T-helper 2 cell treated with Interferon-gamma antibody and Interleukin-4, amounts not matched to agents 5 μg/mL and 100 μg/mL, for 36 hours (primary cell): ENCODE data around the gene INTS7.
"Not testable (repeated sequence)": the region's sequence is repeated elsewhere in the genome, so short reads cannot be mapped to it uniquely, and the experiment has no call there.

Source experiments
- DNase-seq: peaks from one replicate; pipeline ENCODE4 v3.0.0; 2021; ENCODE audit warnings: low spot score
- H3K27ac Mint-ChIP-seq: one replicate; pipeline ENCODE4 v1.8.0; 2021; ENCODE audit warnings: mild to moderate bottlenecking, mixed read lengths
- H3K27me3 Mint-ChIP-seq: one replicate; pipeline ENCODE4 v1.8.0; 2021; ENCODE audit warnings: low read depth, mixed read lengths
- H3K36me3 Mint-ChIP-seq: one replicate; pipeline ENCODE4 v1.8.0; 2021; ENCODE audit warnings: low read depth, mixed read lengths
- H3K4me1 Mint-ChIP-seq: one replicate; pipeline ENCODE4 v1.8.0; 2021; ENCODE audit warnings: low read depth, mixed read lengths
- H3K4me3 Mint-ChIP-seq: one replicate; pipeline ENCODE4 v1.8.0; 2022; ENCODE audit warnings: mild to moderate bottlenecking, moderate library complexity, mixed read lengths
- H3K9me3 Mint-ChIP-seq: one replicate; pipeline ENCODE4 v1.8.0; 2021; ENCODE audit warnings: mixed read lengths

The INTS7 gene

DNA sequence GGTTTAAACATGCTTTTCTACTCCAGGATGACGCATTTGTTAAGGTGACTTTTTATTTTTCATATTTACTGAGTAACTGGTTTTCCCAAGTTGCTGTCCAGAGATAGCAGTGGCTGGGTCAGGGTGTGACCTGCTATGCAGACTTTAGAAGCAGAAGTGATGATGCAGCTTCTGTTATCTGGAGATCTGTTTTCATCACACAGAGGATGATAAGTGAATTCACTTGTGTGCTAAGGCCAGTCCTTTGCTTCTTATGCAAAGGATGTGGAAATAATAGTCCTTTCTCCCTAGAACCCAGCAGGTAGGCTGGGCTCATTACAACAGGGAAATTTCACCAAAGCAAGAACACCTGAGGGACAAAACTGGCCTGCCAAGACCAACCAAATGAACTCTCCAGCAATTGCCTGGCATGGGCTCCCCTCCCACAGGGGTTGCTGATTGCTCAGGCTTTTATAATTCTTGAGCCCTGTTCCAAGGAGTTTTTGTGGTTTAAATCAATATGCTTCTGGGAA, 107.0 kb downstream of the INTS7 start:
- Mint-ChIP-seq H3K27ac (no peak overlapping the region), H3K9me3 (no peaks in the 10 kb centered on the region), H3K27me3 (peaks cover 6% of the 10 kb centered on the region), H3K4me3 (no peak overlapping the region), H3K4me1 (peaks cover 13% of the 10 kb centered on the region), H3K36me3 (no peaks in the 10 kb centered on the region)
- DNase-seq: no peak

DNA sequence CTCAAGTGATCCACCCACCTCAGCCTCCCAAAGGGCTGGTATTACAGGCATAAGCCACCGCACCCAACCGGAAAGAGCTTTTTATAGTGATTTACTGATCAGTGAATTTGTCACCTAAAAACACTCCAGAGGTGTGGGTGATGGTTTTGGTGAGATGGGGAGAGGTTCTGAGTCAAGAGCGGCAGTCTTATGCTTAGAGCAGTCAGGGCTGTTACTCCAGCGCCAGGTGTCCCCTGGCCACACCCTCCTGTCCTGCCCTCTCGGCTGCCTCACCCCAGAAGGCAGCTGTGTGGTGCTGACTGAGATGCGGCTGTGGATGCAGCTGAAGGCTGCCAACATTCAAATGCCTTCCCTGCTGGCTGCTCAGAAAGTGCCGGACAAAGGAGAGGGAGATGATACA, 110.3 kb downstream of the INTS7 start:
- H3K27me3 Mint-ChIP-seq: peaks cover 12% of the 10 kb centered on the region
- DNase-seq: no peak
- peaks cover 11% of the 10 kb centered on the region for H3K4me1 Mint-ChIP-seq
- no peaks in the 10 kb centered on the region for H3K9me3 Mint-ChIP-seq
- no peaks in the 10 kb centered on the region for H3K36me3 Mint-ChIP-seq
- H3K4me3 Mint-ChIP-seq: no peak overlapping the region
- H3K27ac Mint-ChIP-seq: no peak overlapping the region

DNA sequence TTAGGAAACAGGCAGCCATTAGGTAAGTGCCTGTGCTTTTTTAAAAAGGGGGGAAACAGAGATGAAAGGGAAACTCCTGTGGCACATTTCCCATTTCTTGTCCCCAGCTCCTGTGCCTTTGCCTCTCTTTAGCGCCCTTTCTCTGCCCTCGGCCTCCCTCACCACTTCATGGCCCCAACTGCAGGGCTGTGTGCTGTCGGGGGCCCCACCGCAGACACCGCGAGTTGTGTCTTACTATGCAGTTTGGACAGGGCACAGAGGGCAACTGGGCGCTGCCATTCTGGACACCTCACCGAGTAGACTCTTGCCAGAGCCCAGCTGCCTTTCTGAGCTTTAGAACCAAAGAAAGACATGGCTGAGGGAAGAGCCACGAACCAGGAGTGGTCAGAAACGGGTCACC, 111.1 kb downstream of the INTS7 start:
- Mint-ChIP-seq H3K27me3 (peaks cover 16% of the 10 kb centered on the region), H3K4me1 (peaks cover 11% of the 10 kb centered on the region), H3K36me3 (no peaks in the 10 kb centered on the region)

DNA sequence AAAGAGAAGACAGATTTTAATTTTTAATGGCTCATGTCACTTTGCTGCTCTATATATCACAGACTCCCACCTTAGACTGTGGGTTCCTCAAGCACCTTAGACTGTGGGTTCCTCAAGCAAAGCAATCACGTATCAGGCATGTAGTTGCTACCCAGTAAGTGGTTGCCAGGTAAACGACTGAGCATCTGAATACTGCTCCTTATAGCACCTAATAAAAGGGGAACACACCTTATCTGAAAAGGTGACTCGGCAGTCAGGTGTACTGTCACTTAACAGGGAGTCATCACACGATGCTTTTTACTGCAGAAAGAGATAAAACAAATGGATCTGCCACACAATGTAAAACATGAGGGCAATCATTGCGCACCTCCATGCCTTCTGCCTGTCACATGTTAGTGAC, 112.3 kb downstream of the INTS7 start:
- DNase-seq: no peak
- H3K4me3 Mint-ChIP-seq: no peak overlapping the region
- peaks cover 24% of the 10 kb centered on the region for H3K27me3 Mint-ChIP-seq
- H3K4me1 Mint-ChIP-seq: peaks cover 2% of the 10 kb centered on the region
- H3K36me3 Mint-ChIP-seq: no peaks in the 10 kb centered on the region
- H3K27ac Mint-ChIP-seq: no peak overlapping the region
- no peaks in the 10 kb centered on the region for H3K9me3 Mint-ChIP-seq

More for the DNA sequence above, 111.1 kb downstream of the INTS7 start:
- H3K9me3 Mint-ChIP-seq: no peaks in the 10 kb centered on the region
- H3K27ac Mint-ChIP-seq: no peak overlapping the region
- no peak for DNase-seq
- H3K4me3 Mint-ChIP-seq: no peak overlapping the region

DNA sequence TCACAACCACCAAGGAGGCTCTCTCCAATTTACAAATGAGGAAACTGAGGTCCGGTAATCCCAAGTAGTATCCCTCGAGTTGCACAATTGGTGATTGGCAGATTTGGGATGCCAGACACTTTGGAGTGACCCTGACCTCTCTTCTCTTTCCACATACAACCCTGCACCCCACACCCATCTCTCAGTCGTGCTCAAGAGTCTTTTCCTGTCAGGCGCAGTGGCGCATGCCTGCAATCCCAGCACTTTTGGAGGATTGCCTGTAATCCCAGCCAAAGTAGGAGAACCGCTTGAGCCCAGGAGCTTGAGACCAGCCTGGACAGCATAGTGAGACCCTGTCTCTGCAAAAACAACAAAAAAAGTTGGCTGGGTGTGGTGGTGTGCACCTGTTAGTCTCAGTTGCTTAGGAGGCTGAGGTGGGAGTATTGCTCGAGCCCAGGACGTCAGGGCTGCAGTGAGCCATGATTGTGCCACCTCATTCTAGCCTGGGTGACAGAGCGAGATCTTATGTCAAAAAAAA, 113.7 kb downstream of the INTS7 start:
- no peaks in the 10 kb centered on the region for H3K4me1 Mint-ChIP-seq
- no peaks in the 10 kb centered on the region for H3K36me3 Mint-ChIP-seq
- H3K27ac Mint-ChIP-seq: no peak overlapping the region
- no peaks in the 10 kb centered on the region for H3K9me3 Mint-ChIP-seq
- H3K27me3 Mint-ChIP-seq: peaks cover 35% of the 10 kb centered on the region
- H3K4me3 Mint-ChIP-seq: no peak overlapping the region
- no peak for DNase-seq

DNA sequence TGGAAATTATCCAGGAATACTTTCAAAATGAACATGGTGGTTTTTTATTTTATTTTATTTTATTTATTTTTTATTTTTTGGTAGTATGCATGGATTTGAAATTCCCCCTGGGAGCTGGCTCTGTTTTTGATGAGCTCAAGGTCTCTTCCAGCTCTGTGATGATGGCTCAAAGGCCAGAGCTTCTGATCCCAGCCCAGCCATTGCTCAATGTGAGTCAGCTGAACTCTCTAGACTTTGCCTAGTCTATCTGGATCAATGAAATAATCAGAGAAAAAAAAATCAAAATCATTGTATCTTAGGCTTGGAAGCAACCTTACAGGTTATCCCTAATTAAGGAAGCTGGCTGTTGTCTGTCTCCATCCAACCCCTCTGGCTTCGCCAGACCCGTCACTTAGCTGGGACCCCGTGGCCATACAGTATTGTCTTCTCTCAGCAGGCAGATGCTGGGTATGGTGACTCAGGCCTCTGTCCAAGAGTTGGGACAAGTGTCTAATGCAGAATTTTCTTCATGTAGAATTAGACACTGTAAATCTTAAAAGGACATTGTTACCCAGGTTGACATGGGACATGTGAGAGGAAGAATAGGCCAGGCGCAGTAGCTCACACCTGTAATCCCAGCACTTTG, 114.6 kb downstream of the INTS7 start:
- no peak for DNase-seq
- H3K4me1 Mint-ChIP-seq: no peaks in the 10 kb centered on the region
- H3K36me3 Mint-ChIP-seq: no peaks in the 10 kb centered on the region
- no peak overlapping the region for H3K27ac Mint-ChIP-seq
- H3K27me3 Mint-ChIP-seq: peaks cover 36% of the 10 kb centered on the region
- H3K9me3 Mint-ChIP-seq: no peaks in the 10 kb centered on the region
- no peak overlapping the region for H3K4me3 Mint-ChIP-seq

DNA sequence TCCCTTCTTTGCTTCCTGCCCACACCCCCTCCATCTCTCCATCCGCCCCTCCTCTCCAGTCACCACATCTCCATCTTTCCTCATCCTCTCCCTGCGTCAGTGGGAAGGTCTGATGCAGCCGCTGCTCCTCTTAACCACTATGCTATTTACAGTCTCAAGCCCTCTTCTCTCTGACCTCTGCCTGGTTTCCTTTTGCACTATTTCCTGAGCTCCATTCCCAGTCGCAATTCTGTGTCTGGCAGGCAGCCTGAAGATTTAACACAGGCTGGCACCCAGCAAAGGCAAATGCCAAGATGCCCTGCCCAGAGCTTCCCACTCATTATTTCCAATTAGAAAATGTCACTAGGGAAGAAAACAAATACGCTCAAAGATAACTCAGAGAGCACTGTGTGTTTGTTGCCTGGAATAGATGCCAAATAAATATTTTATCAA, 115.2 kb downstream of the INTS7 start:
- Mint-ChIP-seq H3K4me1 (no peaks in the 10 kb centered on the region), H3K9me3 (no peaks in the 10 kb centered on the region), H3K4me3 (no peak overlapping the region), H3K27ac (no peak overlapping the region), H3K36me3 (no peaks in the 10 kb centered on the region), H3K27me3 (peaks cover 38% of the 10 kb centered on the region)
- no peak for DNase-seq

DNA sequence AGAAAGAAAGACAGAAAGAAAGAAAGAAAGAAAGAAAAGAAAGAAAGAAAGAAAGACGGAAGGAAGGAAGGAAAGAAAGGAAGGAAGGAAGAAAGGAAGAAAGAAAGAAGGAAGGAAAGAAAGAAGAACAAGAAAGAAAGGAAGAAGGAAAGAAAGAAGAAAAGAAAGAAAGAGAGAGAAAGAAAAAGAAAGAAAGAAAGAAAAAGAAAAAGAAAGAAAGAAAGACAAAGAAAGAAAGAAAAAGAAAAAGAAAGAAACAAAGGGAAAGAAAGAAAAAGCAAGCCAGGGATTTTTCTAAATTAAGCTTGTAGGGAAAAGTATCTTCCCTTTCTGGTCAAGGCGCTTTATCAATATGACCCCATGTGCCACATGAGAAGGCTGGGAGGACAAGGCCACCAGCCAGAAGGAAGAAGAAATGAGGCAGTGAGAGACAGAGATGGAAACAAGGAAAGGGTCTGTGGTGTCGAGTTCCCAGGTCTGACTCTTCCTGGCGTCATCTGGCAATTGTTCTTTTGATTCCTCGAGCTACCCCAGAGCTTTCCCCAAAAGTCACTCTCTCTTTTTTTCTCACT, 116.4 kb downstream of the INTS7 start:
- H3K4me3 Mint-ChIP-seq: no peak overlapping the region
- peaks cover 35% of the 10 kb centered on the region for H3K27me3 Mint-ChIP-seq
- DNase-seq: no peak
- H3K27ac Mint-ChIP-seq: no peak overlapping the region
- H3K9me3 Mint-ChIP-seq: no peaks in the 10 kb centered on the region
- H3K4me1 Mint-ChIP-seq: no peaks in the 10 kb centered on the region
- H3K36me3 Mint-ChIP-seq: no peaks in the 10 kb centered on the region

DNA sequence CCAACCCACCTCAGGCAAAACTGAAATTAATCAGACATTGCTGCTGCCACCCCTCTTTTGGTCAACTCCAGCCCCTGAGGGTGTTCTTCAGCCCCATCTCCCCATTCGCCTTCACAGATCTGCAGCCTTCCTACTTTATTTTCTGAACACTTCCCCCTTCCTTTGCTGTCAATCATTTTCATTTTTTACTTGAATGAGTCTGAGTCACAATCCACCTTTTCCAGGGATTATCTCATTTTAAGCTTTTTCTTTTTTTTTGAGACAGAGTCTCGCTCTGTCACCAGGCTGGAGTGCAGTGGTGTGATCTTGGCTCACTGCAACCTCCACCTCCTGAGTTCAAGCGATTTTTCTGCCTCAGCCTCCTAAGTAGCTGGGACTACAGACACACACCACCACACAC, 118.9 kb downstream of the INTS7 start:
- H3K4me1 Mint-ChIP-seq, DNase-seq, H3K4me3 Mint-ChIP-seq, H3K9me3 Mint-ChIP-seq, H3K27ac Mint-ChIP-seq, H3K36me3 Mint-ChIP-seq: not testable (repeated sequence)
- peaks cover 39% of the 10 kb centered on the region for H3K27me3 Mint-ChIP-seq

DNA sequence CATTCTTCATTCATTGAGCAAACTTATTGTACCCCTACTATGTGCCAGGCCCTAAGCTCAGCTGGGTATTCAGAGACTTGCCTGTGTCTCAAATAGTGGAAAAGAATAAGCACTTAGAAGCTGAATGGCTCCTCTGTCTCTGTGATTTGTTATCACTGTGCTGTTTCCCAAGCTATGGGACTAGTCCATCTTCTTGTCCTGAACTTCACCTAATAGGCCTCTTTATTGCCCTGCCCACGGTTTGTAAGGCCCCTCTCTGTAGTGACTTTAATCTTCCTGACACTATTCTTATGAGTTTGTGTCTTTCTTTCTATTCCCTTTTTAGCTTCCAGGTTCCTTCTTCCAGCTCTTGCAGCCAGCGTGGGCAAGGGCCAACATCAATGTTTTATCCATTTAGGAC, 119.4 kb downstream of the INTS7 start:
- Mint-ChIP-seq H3K36me3 (no peaks in the 10 kb centered on the region), H3K27ac (no peak overlapping the region), H3K9me3 (no peaks in the 10 kb centered on the region), H3K27me3 (peaks cover 41% of the 10 kb centered on the region), H3K4me1 (no peaks in the 10 kb centered on the region), H3K4me3 (no peak overlapping the region)
- DNase-seq: no peak

DNA sequence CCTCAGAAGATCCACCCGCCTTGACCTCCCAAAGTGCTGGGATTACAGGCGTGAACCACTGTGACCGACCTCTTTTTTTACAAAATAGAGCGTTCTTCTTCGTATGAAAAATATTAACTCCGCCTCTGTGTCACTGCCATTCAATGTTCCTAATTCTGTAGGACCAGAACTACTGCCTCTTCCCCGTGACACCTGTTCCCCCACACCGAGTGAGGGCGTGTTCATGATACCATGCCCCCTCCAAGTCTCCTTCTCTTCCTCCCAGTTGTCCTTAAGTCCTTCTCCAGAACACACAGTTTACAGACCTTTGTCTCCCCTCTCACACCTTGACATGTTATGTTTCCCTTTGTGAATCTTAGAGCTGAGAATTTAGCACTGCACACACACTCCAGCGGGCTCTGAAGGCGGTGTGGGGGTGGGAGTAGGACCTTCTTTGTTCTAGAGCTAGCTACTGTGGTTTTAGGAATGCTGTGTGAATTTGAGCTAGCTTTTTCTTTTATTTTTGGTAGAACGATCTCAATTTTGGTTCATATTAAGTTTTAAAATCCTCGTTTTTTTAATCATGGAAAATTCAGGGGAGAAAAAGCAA, 122.4 kb downstream of the INTS7 start:
- no peak overlapping the region for H3K4me3 Mint-ChIP-seq
- no peaks in the 10 kb centered on the region for H3K4me1 Mint-ChIP-seq
- H3K9me3 Mint-ChIP-seq: peaks cover 10% of the 10 kb centered on the region
- no peak overlapping the region for H3K27ac Mint-ChIP-seq
- no peaks in the 10 kb centered on the region for H3K36me3 Mint-ChIP-seq
- H3K27me3 Mint-ChIP-seq: peaks cover 33% of the 10 kb centered on the region
- DNase-seq: no peak

DNA sequence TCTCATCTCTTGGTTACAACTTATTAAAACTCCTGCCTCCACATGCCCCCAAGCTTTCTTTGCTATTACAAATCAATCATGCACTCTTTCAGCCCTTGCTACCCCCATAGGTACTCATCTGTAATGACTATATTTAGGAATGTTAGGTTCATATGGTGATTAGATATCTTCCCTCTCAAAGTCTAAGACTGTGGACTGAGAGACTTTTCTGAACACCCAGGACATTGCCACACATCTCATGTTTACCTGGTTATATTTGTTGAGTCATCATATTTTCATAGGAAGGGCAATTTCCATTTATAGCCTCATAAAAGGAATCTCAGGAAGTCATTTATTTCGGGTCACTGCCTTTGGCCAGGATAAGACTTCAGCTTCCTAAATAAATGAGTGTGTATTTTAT, 123.3 kb downstream of the INTS7 start:
- no peaks in the 10 kb centered on the region for H3K36me3 Mint-ChIP-seq
- no peak overlapping the region for H3K4me3 Mint-ChIP-seq
- H3K27me3 Mint-ChIP-seq: peaks cover 27% of the 10 kb centered on the region
- H3K4me1 Mint-ChIP-seq: no peaks in the 10 kb centered on the region
- H3K9me3 Mint-ChIP-seq: peaks cover 10% of the 10 kb centered on the region
- H3K27ac Mint-ChIP-seq: no peak overlapping the region
- no peak for DNase-seq

DNA sequence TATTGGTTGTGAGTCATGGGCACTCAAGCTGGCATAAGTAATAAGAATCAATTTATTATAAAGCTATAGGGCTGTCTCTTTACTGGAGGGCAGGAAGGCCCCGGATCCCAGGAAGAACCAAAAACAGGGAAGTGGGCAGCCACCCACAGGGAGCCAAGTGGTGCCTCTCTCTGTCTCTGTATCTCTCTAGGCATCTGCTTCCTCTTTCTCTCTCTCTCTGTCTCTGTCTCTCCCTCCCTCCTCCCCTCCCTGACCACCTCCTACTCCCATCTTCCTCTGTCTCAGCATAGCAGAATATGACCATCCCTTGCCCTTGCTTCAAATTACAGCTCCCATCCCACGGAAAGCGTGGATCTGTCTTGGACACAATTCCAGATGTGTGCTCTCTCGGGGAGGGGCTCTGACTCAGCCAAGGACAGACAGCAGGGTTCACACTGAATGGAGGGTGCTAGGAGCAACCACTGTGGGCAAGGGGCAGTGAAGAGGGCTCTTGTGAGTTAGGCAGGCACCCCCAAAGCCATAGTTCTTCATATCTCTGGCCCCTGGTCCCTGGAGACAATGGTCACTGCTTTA, 124.4 kb downstream of the INTS7 start:
- no peaks in the 10 kb centered on the region for H3K36me3 Mint-ChIP-seq
- no peak for DNase-seq
- H3K4me3 Mint-ChIP-seq: no peak overlapping the region
- peaks cover 10% of the 10 kb centered on the region for H3K9me3 Mint-ChIP-seq
- no peak overlapping the region for H3K27ac Mint-ChIP-seq
- H3K4me1 Mint-ChIP-seq: no peaks in the 10 kb centered on the region
- peaks cover 21% of the 10 kb centered on the region for H3K27me3 Mint-ChIP-seq
